CD4-positive, alpha-beta T cell treated with Interleukin-21 for 1 hour (primary cell): ENCODE measurements around the gene ENDOV.

Experiments
- DNase-seq: peaks from one replicate; pipeline ENCODE4 v3.0.0-alpha.2; 2020

Gene ENDOV

GRCh38 chr17:80432350-80432955 is 17.5 kb downstream of the ENDOV start:
- no peak for DNase-seq

- DNase-seq: no peak
Measured at GRCh38 chr17:80432961-80433550, 18.1 kb downstream of the ENDOV start.

GRCh38 chr17:80433916-80434666 is 19.1 kb downstream of the ENDOV start:
- DNase-seq: no peak

GRCh38 chr17:80437532-80437931 is 22.6 kb downstream of the ENDOV start:
- DNase-seq: no peak

GRCh38 chr17:80438806-80439205 is 23.8 kb downstream of the ENDOV start:
- DNase-seq: no peak

GRCh38 chr17:80439499-80439898 is 24.5 kb downstream of the ENDOV start:
- no peak for DNase-seq

GRCh38 chr17:80441133-80441578 is 26.2 kb downstream of the ENDOV start:
- DNase-seq: peak; percentile 36

- no peak for DNase-seq
Measured at GRCh38 chr17:80441598-80442322, 26.8 kb downstream of the ENDOV start.

- DNase-seq: no peak
Measured at GRCh38 chr17:80442323-80442659, 27.3 kb downstream of the ENDOV start.

GRCh38 chr17:80442764-80443163 is 27.8 kb downstream of the ENDOV start:
- DNase-seq: no peak

GRCh38 chr17:80443498-80443897 is 28.5 kb downstream of the ENDOV start:
- no peak for DNase-seq

GRCh38 chr17:80443916-80444643 is 29.1 kb downstream of the ENDOV start:
- DNase-seq: no peak

GRCh38 chr17:80444644-80444979 is 29.6 kb downstream of the ENDOV start:
- no peak for DNase-seq

- DNase-seq: no peak
Measured at GRCh38 chr17:80445007-80445725, 30.2 kb downstream of the ENDOV start.

GRCh38 chr17:80445726-80446110 is 30.8 kb downstream of the ENDOV start:
- DNase-seq: no peak

GRCh38 chr17:80446645-80447405 is 31.9 kb downstream of the ENDOV start:
- no peak for DNase-seq

- no peak for DNase-seq
Measured at GRCh38 chr17:80447790-80448189, 32.8 kb downstream of the ENDOV start.

- no peak for DNase-seq
Measured at GRCh38 chr17:80449194-80449929, 34.4 kb downstream of the ENDOV start.

- DNase-seq: no peak
Measured at GRCh38 chr17:80449930-80450576, 35.1 kb downstream of the ENDOV start.

GRCh38 chr17:80451104-80451775 is 36.3 kb downstream of the ENDOV start:
- no peak for DNase-seq
